ENCODE data around the gene TBC1D9B.
"Not testable (repeated sequence)": the region's sequence is repeated elsewhere in the genome, so short reads cannot be mapped to it uniquely, and the experiment has no call there.

Gene TBC1D9B

DNA sequence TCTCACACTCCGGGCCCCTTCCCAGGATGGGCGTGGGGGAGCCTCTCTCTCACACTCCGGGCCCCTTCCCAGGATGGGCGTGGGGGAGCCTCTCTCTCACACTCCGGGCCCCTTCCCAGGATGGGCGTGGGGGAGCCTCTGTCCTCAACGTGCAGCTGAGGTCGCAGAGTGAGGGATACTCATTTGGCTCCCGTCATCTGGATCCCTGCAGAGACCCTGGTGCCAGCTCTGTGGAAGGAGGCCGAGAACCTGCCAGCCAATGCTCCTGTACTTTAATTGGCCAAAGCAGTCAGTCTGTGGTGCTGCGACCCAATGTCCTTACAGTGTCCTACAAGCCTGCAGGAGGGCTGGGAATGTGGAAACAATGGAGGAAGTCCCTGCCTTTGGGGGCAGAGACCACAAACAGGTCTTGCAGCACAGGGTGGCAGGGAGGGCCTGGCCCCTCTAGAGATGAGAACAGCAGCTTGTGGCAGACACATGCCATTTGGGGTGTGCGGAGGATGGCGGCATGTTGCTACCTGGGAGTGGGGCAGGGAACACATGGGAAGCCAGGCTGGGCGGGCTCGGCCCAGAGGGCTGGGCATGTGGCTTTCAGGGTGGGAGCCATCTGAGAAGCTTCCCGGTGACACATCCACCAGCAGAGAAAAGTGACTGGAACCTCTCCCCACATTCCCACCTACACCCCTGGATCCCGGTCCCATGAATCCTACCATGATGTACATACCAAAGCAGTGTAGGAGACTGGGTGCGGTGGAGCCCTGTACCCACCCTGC lies 35.5 kb downstream of the TBC1D9B start:
- Histone ChIP-seq H3K27ac (no peak overlapping the region), H3K36me3 (ENCODE audit: control insufficient read depth, insufficient read depth, low read length) (no peaks in the 10 kb centered on the region)
- TF ChIP-seq CTCF (IDR thresholded peaks at IDR 0.05): no peak

DNA sequence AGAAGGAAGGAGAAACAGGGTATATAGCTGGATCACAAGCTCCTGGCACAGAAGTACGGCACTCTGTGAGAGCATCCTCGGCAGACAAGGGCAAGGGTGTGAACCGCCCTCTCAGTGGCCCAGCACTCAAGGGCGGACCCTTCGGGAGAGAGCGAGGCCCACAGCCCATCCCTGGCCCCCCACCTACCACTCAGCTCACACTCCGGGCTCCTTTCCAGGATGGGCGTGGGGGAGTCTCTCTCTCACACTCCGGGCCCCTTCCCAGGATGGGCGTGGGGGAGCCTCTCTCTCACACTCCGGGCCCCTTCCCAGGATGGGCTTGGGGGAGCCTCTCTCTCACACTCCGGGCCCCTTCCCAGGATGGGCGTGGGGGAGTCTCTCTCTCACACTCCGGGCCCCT lies 36.2 kb downstream of the TBC1D9B start:
- not testable (repeated sequence) for H3K79me2 ChIP-seq; H3K27ac ChIP-seq; H3K4me2 ChIP-seq (ENCODE audit: low read length); H3K4me1 ChIP-seq; H3K36me3 ChIP-seq (ENCODE audit: control insufficient read depth, insufficient read depth, low read length); H2AFZ ChIP-seq; H3K4me3 ChIP-seq (ENCODE audit: low read depth, low read length); H3K9me3 ChIP-seq (ENCODE audit: control insufficient read depth, low read length); H3K27me3 ChIP-seq (ENCODE audit: control insufficient read depth, insufficient read depth, low read length); H3K9ac ChIP-seq

More for the DNA sequence above, 35.5 kb downstream of the TBC1D9B start:
- Histone ChIP-seq H3K79me2 (no peaks in the 10 kb centered on the region), H3K27me3 (ENCODE audit: control insufficient read depth, insufficient read depth, low read length) (no peaks in the 10 kb centered on the region), H3K4me2 (ENCODE audit: low read length) (no peak overlapping the region), H3K4me1 (no peaks in the 10 kb centered on the region), H3K9ac (no peak overlapping the region), H3K9me3 (ENCODE audit: control insufficient read depth, low read length) (no peaks in the 10 kb centered on the region), H3K4me3 (ENCODE audit: low read depth, low read length) (no peak overlapping the region), H2AFZ (no peak overlapping the region)

DNA sequence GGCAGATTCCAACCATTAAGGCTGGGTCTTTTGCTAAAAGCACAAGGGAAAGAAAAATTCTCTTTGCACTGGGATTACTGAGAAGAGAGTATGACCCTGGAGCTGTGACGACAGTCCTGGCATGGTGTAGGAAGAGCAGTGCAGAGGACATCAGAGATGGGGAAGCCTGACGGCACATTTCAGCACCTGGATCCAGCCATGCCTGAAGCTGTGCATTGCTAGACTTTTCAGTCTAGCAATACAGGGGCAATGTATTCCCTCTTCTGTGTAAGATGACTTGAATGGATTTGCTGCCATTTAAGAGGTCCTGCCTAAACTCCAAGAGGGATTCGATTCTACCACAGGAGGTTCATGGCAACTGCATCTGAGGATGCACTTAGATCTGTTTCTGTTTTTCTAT lies 36.7 kb downstream of the TBC1D9B start:
- Histone ChIP-seq H3K27ac (no peak overlapping the region), H3K36me3 (ENCODE audit: control insufficient read depth, insufficient read depth, low read length) (no peaks in the 10 kb centered on the region), H3K4me3 (ENCODE audit: low read depth, low read length) (no peak overlapping the region)

DNA sequence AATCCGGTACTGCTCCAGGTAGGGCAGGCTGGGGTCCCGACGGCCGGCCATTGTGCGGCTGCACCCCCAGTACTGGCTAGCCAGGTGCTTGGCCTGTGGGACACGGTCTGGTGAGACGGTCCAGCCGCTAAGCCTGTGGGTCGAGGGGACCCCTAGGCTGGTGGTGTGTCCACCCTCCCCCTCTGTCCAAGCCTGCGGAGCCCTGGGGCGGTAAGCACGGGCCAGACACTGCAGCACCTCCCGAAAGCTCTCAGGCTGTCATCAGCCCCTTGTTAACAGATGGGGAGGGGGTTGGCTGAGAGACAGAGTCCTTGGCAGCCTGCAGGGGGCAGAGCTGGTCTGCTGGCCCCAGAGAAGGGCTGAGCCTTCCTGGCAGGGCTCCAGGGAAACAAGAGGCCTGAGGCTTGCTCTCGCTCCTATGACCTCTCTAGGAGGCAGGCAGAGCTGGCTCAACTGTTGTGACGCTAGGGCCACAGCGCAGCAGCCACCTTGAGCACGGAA lies 37.2 kb downstream of the TBC1D9B start:
- Histone ChIP-seq H3K36me3 (ENCODE audit: control insufficient read depth, insufficient read depth, low read length) (no peaks in the 10 kb centered on the region), H3K79me2 (no peaks in the 10 kb centered on the region), H2AFZ (no peak overlapping the region), H3K9ac (no peak overlapping the region), H3K4me1 (no peaks in the 10 kb centered on the region), H3K27me3 (ENCODE audit: control insufficient read depth, insufficient read depth, low read length) (no peaks in the 10 kb centered on the region), H3K4me3 (ENCODE audit: low read depth, low read length) (no peak overlapping the region), H3K9me3 (ENCODE audit: control insufficient read depth, low read length) (no peaks in the 10 kb centered on the region), H3K4me2 (ENCODE audit: low read length) (no peak overlapping the region), H3K27ac (no peak overlapping the region)
- no peak for TF ChIP-seq CTCF (IDR thresholded peaks at IDR 0.05)

More for the DNA sequence above, 36.7 kb downstream of the TBC1D9B start:
- Histone ChIP-seq H3K4me1 (no peaks in the 10 kb centered on the region), H3K9me3 (ENCODE audit: control insufficient read depth, low read length) (no peaks in the 10 kb centered on the region), H3K4me2 (ENCODE audit: low read length) (no peak overlapping the region), H3K9ac (no peak overlapping the region), H2AFZ (no peak overlapping the region), H3K79me2 (no peaks in the 10 kb centered on the region), H3K27me3 (ENCODE audit: control insufficient read depth, insufficient read depth, low read length) (no peaks in the 10 kb centered on the region)
- TF ChIP-seq CTCF (IDR thresholded peaks at IDR 0.05): no peak

GRCh38 chr5:179869641-179870402 lies 37.9 kb downstream of the TBC1D9B start:
- Histone ChIP-seq H3K27ac (no peak overlapping the region), H3K4me1 (no peaks in the 10 kb centered on the region), H3K27me3 (ENCODE audit: control insufficient read depth, insufficient read depth, low read length) (no peaks in the 10 kb centered on the region), H2AFZ (no peak overlapping the region), H3K9ac (no peak overlapping the region), H3K79me2 (no peaks in the 10 kb centered on the region), H3K4me2 (ENCODE audit: low read length) (no peak overlapping the region), H3K9me3 (ENCODE audit: control insufficient read depth, low read length) (no peaks in the 10 kb centered on the region), H3K4me3 (ENCODE audit: low read depth, low read length) (no peak overlapping the region), H3K36me3 (ENCODE audit: control insufficient read depth, insufficient read depth, low read length) (no peaks in the 10 kb centered on the region)
- TF ChIP-seq CTCF (IDR thresholded peaks at IDR 0.05): no peak
